ENCODE results near the gene BMPR1B.

Gene BMPR1B

DNA sequence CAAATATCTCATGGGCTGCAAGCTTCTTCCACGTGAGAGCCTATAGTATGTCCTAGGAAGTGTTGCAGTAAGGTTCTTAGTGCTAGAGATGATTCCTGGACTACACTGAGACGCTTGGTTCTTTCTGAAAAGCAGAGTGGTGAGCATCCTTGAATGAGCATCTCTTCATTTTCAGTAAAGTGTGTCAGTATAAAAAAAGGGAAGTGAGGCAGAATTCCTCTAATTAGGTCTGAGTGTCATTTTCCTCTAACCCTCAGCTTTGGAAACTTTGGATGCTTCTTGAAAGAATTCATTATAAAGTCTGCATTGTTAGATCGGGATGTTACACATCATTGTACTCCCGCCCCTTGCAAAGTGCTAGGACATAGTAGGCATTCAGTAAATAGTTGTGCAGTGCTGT is 5.2 kb downstream of the BMPR1B start:
- Histone ChIP-seq H3K36me3 (ENCODE audit: insufficient read depth, low read length) (no peaks in the 10 kb centered on the region), H3K27ac (ENCODE audit: low read depth, low read length) (no peak overlapping the region), H2AFZ (ENCODE audit: low read length, unreplicated experiment) (peak overlapping the region; percentile 16), H3K4me1 (ENCODE audit: control insufficient read depth, insufficient read depth, low read length, unreplicated experiment) (peaks cover 47% of the 10 kb centered on the region), H3K27me3 (ENCODE audit: insufficient read depth, low read length) (no peaks in the 10 kb centered on the region), H3K4me3 (ENCODE audit: low read depth, low read length) (no peak overlapping the region), H3K79me2 (ENCODE audit: control insufficient read depth, insufficient read depth, low read length, unreplicated experiment) (peaks cover 6% of the 10 kb centered on the region)

DNA sequence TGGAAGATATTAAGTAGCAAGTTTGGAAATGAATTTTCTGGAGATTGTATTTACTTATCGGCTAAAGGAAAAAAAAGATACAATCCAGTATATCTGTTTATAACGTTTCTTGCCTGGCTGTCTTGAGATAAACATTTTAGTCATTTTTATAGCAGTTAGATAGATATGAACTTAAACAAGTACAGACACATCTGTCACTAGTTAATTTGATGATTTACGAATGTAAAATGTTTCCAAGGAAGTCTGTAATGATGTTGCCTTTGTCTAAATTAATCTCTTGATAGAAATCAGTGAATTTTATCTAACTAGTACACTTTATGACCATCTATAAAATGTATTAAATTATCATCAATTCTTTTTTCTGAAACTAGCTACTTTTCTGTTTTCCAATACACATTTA is 5.7 kb downstream of the BMPR1B start:
- Histone ChIP-seq H3K27me3 (ENCODE audit: insufficient read depth, low read length) (no peaks in the 10 kb centered on the region), H3K4me3 (ENCODE audit: low read depth, low read length) (no peak overlapping the region), H3K79me2 (ENCODE audit: control insufficient read depth, insufficient read depth, low read length, unreplicated experiment) (peaks cover 6% of the 10 kb centered on the region), H2AFZ (ENCODE audit: low read length, unreplicated experiment) (no peak overlapping the region), H3K36me3 (ENCODE audit: insufficient read depth, low read length) (no peaks in the 10 kb centered on the region), H3K27ac (ENCODE audit: low read depth, low read length) (no peak overlapping the region), H3K4me1 (ENCODE audit: control insufficient read depth, insufficient read depth, low read length, unreplicated experiment) (peaks cover 47% of the 10 kb centered on the region)

DNA sequence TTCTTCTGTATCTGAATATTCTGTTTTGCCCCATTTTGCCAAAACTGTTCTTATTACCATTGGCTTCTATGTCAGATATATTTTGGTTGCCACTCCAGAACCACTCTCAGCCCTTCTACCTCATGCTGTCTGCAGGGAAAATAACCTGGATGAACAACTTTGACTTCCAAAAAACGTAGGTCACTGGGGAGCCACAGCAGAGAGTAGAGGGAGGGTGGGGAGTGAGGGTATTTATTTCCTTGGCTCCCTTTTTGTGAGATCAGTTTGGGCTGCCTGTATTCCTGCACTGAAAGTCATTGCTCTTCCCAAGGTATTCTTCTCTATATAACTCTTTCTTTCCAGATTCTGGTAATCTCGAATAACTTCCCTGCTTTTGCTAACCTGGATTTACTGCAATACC is 6.3 kb downstream of the BMPR1B start:
- Histone ChIP-seq H3K27ac (ENCODE audit: low read depth, low read length) (no peak overlapping the region), H3K36me3 (ENCODE audit: insufficient read depth, low read length) (no peaks in the 10 kb centered on the region), H3K4me1 (ENCODE audit: control insufficient read depth, insufficient read depth, low read length, unreplicated experiment) (peaks cover 45% of the 10 kb centered on the region), H3K27me3 (ENCODE audit: insufficient read depth, low read length) (no peaks in the 10 kb centered on the region), H3K4me3 (ENCODE audit: low read depth, low read length) (no peak overlapping the region), H3K79me2 (ENCODE audit: control insufficient read depth, insufficient read depth, low read length, unreplicated experiment) (peaks cover 5% of the 10 kb centered on the region), H2AFZ (ENCODE audit: low read length, unreplicated experiment) (no peak overlapping the region)

GRCh38 chr4:94765174-94765573 is 7.4 kb downstream of the BMPR1B start:
- H3K4me3 ChIP-seq (ENCODE audit: low read depth, low read length), result no peak overlapping the region
- no peak overlapping the region for H3K27ac ChIP-seq (ENCODE audit: low read depth, low read length)
- H3K79me2 ChIP-seq (ENCODE audit: control insufficient read depth, insufficient read depth, low read length, unreplicated experiment), result peaks cover 3% of the 10 kb centered on the region
- peaks cover 36% of the 10 kb centered on the region for H3K4me1 ChIP-seq (ENCODE audit: control insufficient read depth, insufficient read depth, low read length, unreplicated experiment)
- no peaks in the 10 kb centered on the region for H3K36me3 ChIP-seq (ENCODE audit: insufficient read depth, low read length)
- no peaks in the 10 kb centered on the region for H3K27me3 ChIP-seq (ENCODE audit: insufficient read depth, low read length)
- no peak overlapping the region for H2AFZ ChIP-seq (ENCODE audit: low read length, unreplicated experiment)

DNA sequence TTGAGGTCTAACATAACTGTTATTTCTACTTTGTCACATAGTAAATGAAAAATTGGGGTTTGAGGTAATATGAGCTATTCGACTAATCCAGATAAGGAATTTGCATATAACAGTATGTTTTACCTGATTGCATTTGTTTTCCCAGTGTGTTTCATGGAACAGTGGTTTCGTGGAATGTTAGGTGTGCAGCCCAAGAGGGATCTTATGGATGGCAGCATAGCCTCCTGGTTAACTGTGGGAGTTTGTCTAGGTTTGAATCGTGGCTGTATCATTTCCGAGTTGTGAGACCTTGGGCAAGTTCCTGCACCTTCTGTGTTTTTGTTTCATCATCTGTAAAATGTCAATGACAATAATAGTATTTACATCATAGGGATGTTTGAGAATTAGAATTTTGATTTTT is 7.9 kb downstream of the BMPR1B start:
- Histone ChIP-seq H3K79me2 (ENCODE audit: control insufficient read depth, insufficient read depth, low read length, unreplicated experiment) (peaks cover 3% of the 10 kb centered on the region), H2AFZ (ENCODE audit: low read length, unreplicated experiment) (no peak overlapping the region), H3K27me3 (ENCODE audit: insufficient read depth, low read length) (no peaks in the 10 kb centered on the region), H3K4me3 (ENCODE audit: low read depth, low read length) (no peak overlapping the region), H3K27ac (ENCODE audit: low read depth, low read length) (no peak overlapping the region), H3K4me1 (ENCODE audit: control insufficient read depth, insufficient read depth, low read length, unreplicated experiment) (peaks cover 33% of the 10 kb centered on the region), H3K36me3 (ENCODE audit: insufficient read depth, low read length) (no peaks in the 10 kb centered on the region)

- H3K79me2 ChIP-seq (ENCODE audit: control insufficient read depth, insufficient read depth, low read length, unreplicated experiment), result peaks cover 3% of the 10 kb centered on the region
- H3K36me3 ChIP-seq (ENCODE audit: insufficient read depth, low read length), result no peaks in the 10 kb centered on the region
- H3K27ac ChIP-seq (ENCODE audit: low read depth, low read length), result no peak overlapping the region; the same call in 1 of the 2 replicates
- peak overlapping the region; percentile 41 for H3K4me3 ChIP-seq (ENCODE audit: low read depth, low read length)
- no peaks in the 10 kb centered on the region for H3K27me3 ChIP-seq (ENCODE audit: insufficient read depth, low read length)
- H3K4me1 ChIP-seq (ENCODE audit: control insufficient read depth, insufficient read depth, low read length, unreplicated experiment), result peaks cover 24% of the 10 kb centered on the region
- H2AFZ ChIP-seq (ENCODE audit: low read length, unreplicated experiment), result no peak overlapping the region
Measured at GRCh38 chr4:94766856-94767255, 9.1 kb downstream of the BMPR1B start.

GRCh38 chr4:94767446-94767845 is 9.7 kb downstream of the BMPR1B start:
- Histone ChIP-seq H3K79me2 (ENCODE audit: control insufficient read depth, insufficient read depth, low read length, unreplicated experiment) (peaks cover 3% of the 10 kb centered on the region), H3K27me3 (ENCODE audit: insufficient read depth, low read length) (no peaks in the 10 kb centered on the region), H2AFZ (ENCODE audit: low read length, unreplicated experiment) (no peak overlapping the region), H3K27ac (ENCODE audit: low read depth, low read length) (no peak overlapping the region), H3K36me3 (ENCODE audit: insufficient read depth, low read length) (no peaks in the 10 kb centered on the region), H3K4me1 (ENCODE audit: control insufficient read depth, insufficient read depth, low read length, unreplicated experiment) (peaks cover 18% of the 10 kb centered on the region), H3K4me3 (ENCODE audit: low read depth, low read length) (no peak overlapping the region)

DNA sequence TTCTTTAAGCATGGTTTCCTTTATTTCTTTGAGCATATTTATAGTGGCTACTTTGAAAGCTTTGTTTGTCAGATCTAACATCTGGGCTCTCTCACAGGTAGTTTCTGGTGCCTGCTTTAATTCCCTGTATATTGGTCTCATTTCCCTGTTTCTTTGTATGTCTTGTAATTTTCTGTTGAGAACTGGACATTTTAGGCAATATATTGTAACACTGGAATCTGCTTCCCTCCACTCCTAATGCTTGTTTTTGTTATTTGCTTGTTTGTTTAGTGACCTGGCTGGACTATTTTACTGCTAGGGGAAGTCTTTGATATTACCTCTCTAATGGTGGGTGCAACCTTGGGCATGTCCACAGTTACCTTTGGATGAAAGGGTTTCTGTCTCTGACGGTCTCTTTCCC is 25.0 kb downstream of the BMPR1B start:
- Histone ChIP-seq H3K4me1 (ENCODE audit: control insufficient read depth, insufficient read depth, low read length, unreplicated experiment) (no peaks in the 10 kb centered on the region), H3K27me3 (ENCODE audit: insufficient read depth, low read length) (no peaks in the 10 kb centered on the region), H3K36me3 (ENCODE audit: insufficient read depth, low read length) (peaks cover 6% of the 10 kb centered on the region; the same call in 1 of the 2 replicates), H3K4me3 (ENCODE audit: low read depth, low read length) (no peak overlapping the region), H3K27ac (ENCODE audit: low read depth, low read length) (no peak overlapping the region), H2AFZ (ENCODE audit: low read length, unreplicated experiment) (no peak overlapping the region), H3K79me2 (ENCODE audit: control insufficient read depth, insufficient read depth, low read length, unreplicated experiment) (no peaks in the 10 kb centered on the region)

DNA sequence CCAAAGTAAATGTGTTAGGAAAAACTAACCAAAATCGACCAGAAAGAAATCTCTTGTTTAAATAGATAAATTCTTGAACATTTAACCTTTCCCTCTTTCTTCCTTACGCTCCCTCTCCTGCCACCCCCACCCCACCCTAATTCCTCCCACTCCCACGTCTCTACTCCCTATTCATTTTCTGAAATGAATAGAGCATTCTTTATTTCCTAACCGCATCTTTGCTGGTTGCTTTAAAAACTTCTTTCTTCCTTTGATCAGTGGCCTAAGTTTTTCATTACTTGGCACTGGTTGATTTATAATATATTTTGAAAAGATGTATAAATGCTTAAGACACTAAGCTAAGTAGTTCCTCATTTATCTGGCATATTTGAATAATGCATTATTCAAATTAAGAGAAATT is 33.9 kb downstream of the BMPR1B start:
- no peaks in the 10 kb centered on the region for H3K27me3 ChIP-seq (ENCODE audit: insufficient read depth, low read length)
- no peak overlapping the region for H2AFZ ChIP-seq (ENCODE audit: low read length, unreplicated experiment)
- H3K79me2 ChIP-seq (ENCODE audit: control insufficient read depth, insufficient read depth, low read length, unreplicated experiment), result no peaks in the 10 kb centered on the region
- no peaks in the 10 kb centered on the region for H3K36me3 ChIP-seq (ENCODE audit: insufficient read depth, low read length)
- no peaks in the 10 kb centered on the region for H3K4me1 ChIP-seq (ENCODE audit: control insufficient read depth, insufficient read depth, low read length, unreplicated experiment)
- no peak overlapping the region for H3K4me3 ChIP-seq (ENCODE audit: low read depth, low read length)
- H3K27ac ChIP-seq (ENCODE audit: low read depth, low read length), result no peak overlapping the region

- Histone ChIP-seq H3K4me1 (ENCODE audit: control insufficient read depth, insufficient read depth, low read length, unreplicated experiment) (peaks cover 12% of the 10 kb centered on the region), H2AFZ (ENCODE audit: low read length, unreplicated experiment) (peak overlapping the region; percentile 10), H3K27ac (ENCODE audit: low read depth, low read length) (no peak overlapping the region), H3K79me2 (ENCODE audit: control insufficient read depth, insufficient read depth, low read length, unreplicated experiment) (no peaks in the 10 kb centered on the region), H3K36me3 (ENCODE audit: insufficient read depth, low read length) (no peaks in the 10 kb centered on the region), H3K4me3 (ENCODE audit: low read depth, low read length) (no peak overlapping the region), H3K27me3 (ENCODE audit: insufficient read depth, low read length) (no peaks in the 10 kb centered on the region)
Measured at GRCh38 chr4:94798808-94799207, 41.1 kb downstream of the BMPR1B start.

GRCh38 chr4:94801016-94801415 is 43.3 kb downstream of the BMPR1B start:
- Histone ChIP-seq H2AFZ (ENCODE audit: low read length, unreplicated experiment) (no peak overlapping the region), H3K27me3 (ENCODE audit: insufficient read depth, low read length) (no peaks in the 10 kb centered on the region), H3K36me3 (ENCODE audit: insufficient read depth, low read length) (no peaks in the 10 kb centered on the region), H3K4me3 (ENCODE audit: low read depth, low read length) (no peak overlapping the region), H3K79me2 (ENCODE audit: control insufficient read depth, insufficient read depth, low read length, unreplicated experiment) (no peaks in the 10 kb centered on the region), H3K27ac (ENCODE audit: low read depth, low read length) (no peak overlapping the region), H3K4me1 (ENCODE audit: control insufficient read depth, insufficient read depth, low read length, unreplicated experiment) (peaks cover 17% of the 10 kb centered on the region)

Measured in ACC112 (cell line).